GM18873 (cell line): ENCODE data around the gene ST8SIA5.

Source experiments
- ATAC-seq: cut with Tn5 transposase; IDR thresholded peaks from one replicate; pipeline ENCODE4 v1.9.1; 2021; ENCODE audit warnings: mild to moderate bottlenecking, moderate library complexity, moderate number of reproducible peaks; ENCODE audit not compliant: unreplicated experiment, low FRiP score

Gene ST8SIA5

GRCh38 chr18:46716336-46716735 is 40.5 kb downstream of the ST8SIA5 start:
- ATAC-seq = no peak

- no peak for ATAC-seq
Observed at GRCh38 chr18:46715062-46715461, 41.8 kb downstream of the ST8SIA5 start.

- ATAC-seq = no peak
Observed at GRCh38 chr18:46712406-46712805, 44.4 kb downstream of the ST8SIA5 start.

GRCh38 chr18:46711444-46711863 is 45.4 kb downstream of the ST8SIA5 start:
- no peak for ATAC-seq

GRCh38 chr18:46706968-46707367 is 49.9 kb downstream of the ST8SIA5 start:
- no peak for ATAC-seq

GRCh38 chr18:46705521-46705920 is 51.3 kb downstream of the ST8SIA5 start:
- ATAC-seq = no peak

- ATAC-seq = no peak
Observed at GRCh38 chr18:46704816-46705215, 52.0 kb downstream of the ST8SIA5 start.

GRCh38 chr18:46704189-46704588 is 52.7 kb downstream of the ST8SIA5 start:
- no peak for ATAC-seq

- ATAC-seq = no peak
Observed at GRCh38 chr18:46702471-46702870, 54.4 kb downstream of the ST8SIA5 start.

GRCh38 chr18:46700066-46700824 is 56.6 kb downstream of the ST8SIA5 start:
- ATAC-seq = no peak

- ATAC-seq = no peak
Observed at GRCh38 chr18:46696702-46697101, 60.2 kb downstream of the ST8SIA5 start.

GRCh38 chr18:46696268-46696667 is 60.6 kb downstream of the ST8SIA5 start:
- ATAC-seq = no peak

GRCh38 chr18:46693996-46694395 is 62.9 kb downstream of the ST8SIA5 start:
- ATAC-seq = no peak

- no peak for ATAC-seq
Observed at GRCh38 chr18:46688853-46689525, 67.9 kb downstream of the ST8SIA5 start.

GRCh38 chr18:46686186-46686585 is 70.7 kb downstream of the ST8SIA5 start:
- ATAC-seq = no peak

- no peak for ATAC-seq
Observed at GRCh38 chr18:46683252-46683651, 73.6 kb downstream of the ST8SIA5 start.

- ATAC-seq = no peak
Observed at GRCh38 chr18:46680784-46681695, 75.8 kb downstream of the ST8SIA5 start.

GRCh38 chr18:46679846-46680598 is 76.8 kb downstream of the ST8SIA5 start:
- ATAC-seq = no peak

- no peak for ATAC-seq
Observed at GRCh38 chr18:46678785-46679399, 78.0 kb downstream of the ST8SIA5 start.

GRCh38 chr18:46678041-46678440 is 78.8 kb downstream of the ST8SIA5 start:
- ATAC-seq = no peak
